Thymus (tissue), 11 donors: ENCODE measurements around the gene CX3CL1. TPM values are rescaled to one million over a fixed set of nuclear protein-coding genes. Genes with fewer than 3 reads are reported as not detected.
"Not testable (repeated sequence)": the region's sequence is repeated elsewhere in the genome, so short reads cannot be mapped to it uniquely, and the experiment has no call there.

ENCODE experiments used
- DNase-seq, 9 donors: peaks; one replicate each; pipeline ENCODE4 v3.0.0-alpha.2; 2013; ENCODE audit warnings: low spot score in 9 of 9, low read depth in 6 of 9, missing footprints in 1 of 9
- H3K27ac ChIP-seq, 2 donors: one replicate each; pipeline ENCODE4 v1.5.1; 2013; ENCODE audit warnings: control low read depth in 1 of 2, low read depth in 1 of 2, low read length in 1 of 2, mild to moderate bottlenecking in 1 of 2, moderate library complexity in 1 of 2
- H3K27me3 ChIP-seq, 2 donors: one replicate each; pipeline ENCODE4 v1.5.1; 2013; ENCODE audit warnings: low read length in 1 of 2; ENCODE audit not compliant: control insufficient read depth in 2 of 2, insufficient read depth in 1 of 2
- H3K36me3 ChIP-seq, 2 donors: one replicate each; pipeline ENCODE4 v1.5.1; 2013; ENCODE audit warnings: low read length in 1 of 2, mild to moderate bottlenecking in 1 of 2, moderate library complexity in 1 of 2; ENCODE audit not compliant: control insufficient read depth in 2 of 2, insufficient read depth in 2 of 2
- H3K4me1 ChIP-seq, 2 donors: one replicate each; pipeline ENCODE4 v1.5.1; 2013; ENCODE audit warnings: low read length in 2 of 2; ENCODE audit not compliant: control insufficient read depth in 2 of 2, insufficient read depth in 2 of 2
- H3K4me3 ChIP-seq, 2 donors: one replicate each; pipeline ENCODE4 v1.5.1; 2013; ENCODE audit warnings: low read length in 2 of 2, control low read depth in 1 of 2, mild to moderate bottlenecking in 1 of 2
- H3K9me3 ChIP-seq, 2 donors: one replicate each; pipeline ENCODE4 v1.5.1; 2013; ENCODE audit warnings: low read length in 1 of 2, mild to moderate bottlenecking in 1 of 2; ENCODE audit not compliant: control insufficient read depth in 2 of 2, insufficient read depth in 1 of 2
- WGBS: extraction: QIAGEN DNeasy Blood & Tissue Kit; methylation state at CpG from one replicate; pipeline ENCODE4 v1.1.7; 2013; 5-methylcytosine and 5-hydroxymethylcytosine counted together
- polyA plus RNA-seq: library from polyadenylated mRNA; stranded (reverse); fragments of 200-250 nt; gene quantifications from one replicate; pipeline ENCODE4 v1.2.3, GENCODE V29; 2013
- total RNA-seq: library from RNA; stranded (reverse); fragments of 120-200 nt; gene quantifications from one replicate; pipeline ENCODE4 v1.2.4, GENCODE V29; 2013
- donor health status: healthy.

The CX3CL1 gene
- total and polyA plus RNA-seq, 2 donors, result 1.4 to 7.2 TPM

DNA sequence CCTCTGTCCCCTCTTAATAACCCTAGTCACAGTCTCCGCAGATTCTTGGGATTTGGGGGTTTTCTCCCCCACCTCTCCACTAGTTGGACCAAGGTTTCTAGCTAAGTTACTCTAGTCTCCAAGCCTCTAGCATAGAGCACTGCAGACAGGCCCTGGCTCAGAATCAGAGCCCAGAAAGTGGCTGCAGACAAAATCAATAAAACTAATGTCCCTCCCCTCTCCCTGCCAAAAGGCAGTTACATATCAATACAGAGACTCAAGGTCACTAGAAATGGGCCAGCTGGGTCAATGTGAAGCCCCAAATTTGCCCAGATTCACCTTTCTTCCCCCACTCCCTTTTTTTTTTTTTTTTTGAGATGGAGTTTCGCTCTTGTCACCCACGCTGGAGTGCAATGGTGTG is 8.1 kb upstream of the CX3CL1 start:
- H3K4me3 ChIP-seq, result no peak overlapping the region
- H3K36me3 ChIP-seq, result no peaks in the 10 kb centered on the region
- H3K27me3 ChIP-seq, result peaks cover 0 to 7% of the 10 kb centered on the region in 2 donors
- H3K27ac ChIP-seq, result no peak overlapping the region
- WGBS, result 97% methylated on average over 3 of the region's 3 CpGs
- H3K9me3 ChIP-seq, result peaks cover 0 to 5% of the 10 kb centered on the region in 2 donors
- H3K4me1 ChIP-seq, result peaks cover 7 to 37% of the 10 kb centered on the region in 2 donors
- DNase-seq, result no peak

DNA sequence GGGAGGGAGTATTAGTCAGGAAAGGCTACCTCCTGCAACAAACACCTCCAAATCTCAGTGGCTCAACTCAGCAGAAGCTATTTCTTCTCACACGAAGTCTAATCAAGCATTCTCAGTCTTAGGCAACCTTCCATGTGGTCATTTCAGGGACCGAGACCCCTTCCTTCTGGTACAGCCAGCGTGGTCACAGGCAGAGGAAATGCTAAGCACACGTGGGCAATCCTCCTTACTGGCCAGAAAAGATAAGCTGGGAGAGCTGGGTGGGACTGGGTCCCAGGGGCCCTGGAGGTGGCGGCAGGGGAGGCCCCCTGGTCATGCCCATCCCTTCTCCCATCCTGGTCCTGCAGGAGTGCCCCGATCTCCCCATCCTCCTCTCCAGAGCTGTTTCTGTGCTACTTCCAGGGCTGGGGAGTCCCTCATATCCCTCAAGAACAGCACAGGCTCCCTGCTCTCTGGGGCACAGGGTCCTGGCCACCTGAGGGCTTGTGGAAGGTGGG is 5.7 kb upstream of the CX3CL1 start:
- H3K4me3 ChIP-seq, result no peak overlapping the region
- no peak for DNase-seq
- no peaks in the 10 kb centered on the region for H3K36me3 ChIP-seq
- WGBS, result 33% methylated on average over 6 of the region's 6 CpGs
- peaks cover 0 to 5% of the 10 kb centered on the region in 2 donors for H3K9me3 ChIP-seq
- H3K27ac ChIP-seq, result no peak overlapping the region
- peaks cover 0 to 17% of the 10 kb centered on the region in 2 donors for H3K27me3 ChIP-seq
- H3K4me1 ChIP-seq, result peaks cover 4 to 19% of the 10 kb centered on the region in 2 donors

DNA sequence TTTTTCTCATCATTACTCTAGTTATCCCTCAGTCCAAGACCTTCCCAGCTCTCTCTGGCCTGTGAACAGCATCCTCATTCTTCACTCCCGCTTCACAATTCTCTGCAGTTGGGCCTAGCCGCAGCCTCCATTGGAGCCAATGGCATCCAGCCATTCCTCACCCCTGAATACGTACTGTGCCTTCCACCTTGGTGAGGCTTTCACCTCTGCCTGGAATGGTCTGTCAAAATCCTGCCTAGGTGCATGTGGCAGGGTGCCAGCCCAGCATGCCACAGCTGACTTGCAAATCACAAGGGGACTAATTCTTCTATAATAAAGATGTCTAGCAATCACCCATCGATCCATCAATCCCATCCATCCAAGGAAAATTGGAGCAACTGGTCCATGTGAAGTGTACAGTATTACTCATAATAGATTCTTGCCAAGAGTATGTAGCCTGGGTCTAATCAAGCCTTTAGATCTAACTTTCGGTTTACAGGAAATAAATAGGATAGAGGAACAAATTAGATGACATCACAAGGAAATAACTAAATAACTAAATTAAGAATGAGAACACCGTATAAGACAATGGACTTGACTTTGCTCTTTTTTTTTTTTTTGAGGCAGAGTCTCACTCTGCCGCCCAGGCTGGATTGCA is 5.1 kb upstream of the CX3CL1 start:
- WGBS, result 92% methylated on average over 7 of the region's 7 CpGs
- DNase-seq, result no peak

DNA sequence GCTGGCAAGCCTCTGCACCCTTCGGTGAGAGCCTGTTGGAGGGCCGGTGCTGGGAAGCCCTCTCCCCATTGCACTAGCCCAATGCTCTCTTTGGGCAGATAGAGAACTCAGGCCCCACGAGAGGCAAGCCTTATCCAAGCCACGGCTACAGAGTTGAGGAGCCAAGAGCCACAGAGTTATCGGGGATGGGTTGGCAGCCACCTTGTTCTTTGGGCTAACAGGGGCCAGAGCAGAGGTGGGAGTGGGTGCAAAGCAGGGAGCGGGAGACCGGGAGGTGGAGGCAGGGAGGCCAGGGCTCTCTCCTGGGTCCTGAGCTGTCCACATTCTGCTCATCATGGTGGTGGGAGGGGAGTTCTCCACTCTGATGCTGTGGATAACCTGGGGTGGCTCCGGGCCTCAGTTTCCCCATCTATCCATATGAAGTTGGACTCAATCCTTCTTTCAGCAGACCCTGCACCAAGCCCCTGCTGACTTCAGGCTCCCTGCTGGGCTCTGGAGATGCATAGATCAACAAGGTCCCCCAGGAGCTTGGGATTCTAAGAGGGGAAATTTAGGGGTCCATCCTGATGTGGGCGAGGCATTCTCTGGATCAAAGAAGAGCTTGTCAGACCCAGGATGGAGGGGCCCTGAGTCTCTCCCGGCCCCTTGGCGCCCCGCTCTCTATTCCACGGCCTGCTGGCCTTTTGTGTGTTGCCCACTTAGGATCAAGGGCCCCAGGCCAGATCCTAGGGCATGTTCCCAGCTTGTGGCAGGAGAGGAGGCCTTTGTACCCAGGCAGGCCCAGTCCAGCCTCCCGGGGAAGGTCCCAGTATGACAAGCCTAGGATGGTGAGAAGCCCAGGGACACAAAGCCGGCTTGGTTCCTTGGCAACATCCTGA is 557 bp upstream of the CX3CL1 start:
- WGBS, result 95% methylated on average over 15 of the region's 15 CpGs
- Histone ChIP-seq H3K9me3 (no peaks in the 10 kb centered on the region), H3K4me3 (no peak overlapping the region), H3K4me1 (peaks cover 0 to 7% of the 10 kb centered on the region in 2 donors), H3K27me3 (peaks cover 0 to 37% of the 10 kb centered on the region in 2 donors), H3K36me3 (no peaks in the 10 kb centered on the region), H3K27ac (no peak overlapping the region)
- DNase-seq, result no peak

More for the DNA sequence above, 5.1 kb upstream of the CX3CL1 start:
- Histone ChIP-seq H3K4me3 (no peak overlapping the region), H3K27ac (no peak overlapping the region), H3K4me1 (peaks cover 0 to 12% of the 10 kb centered on the region in 2 donors), H3K27me3 (peaks cover 0 to 23% of the 10 kb centered on the region in 2 donors), H3K36me3 (no peaks in the 10 kb centered on the region), H3K9me3 (peaks cover 0 to 5% of the 10 kb centered on the region in 2 donors)

DNA sequence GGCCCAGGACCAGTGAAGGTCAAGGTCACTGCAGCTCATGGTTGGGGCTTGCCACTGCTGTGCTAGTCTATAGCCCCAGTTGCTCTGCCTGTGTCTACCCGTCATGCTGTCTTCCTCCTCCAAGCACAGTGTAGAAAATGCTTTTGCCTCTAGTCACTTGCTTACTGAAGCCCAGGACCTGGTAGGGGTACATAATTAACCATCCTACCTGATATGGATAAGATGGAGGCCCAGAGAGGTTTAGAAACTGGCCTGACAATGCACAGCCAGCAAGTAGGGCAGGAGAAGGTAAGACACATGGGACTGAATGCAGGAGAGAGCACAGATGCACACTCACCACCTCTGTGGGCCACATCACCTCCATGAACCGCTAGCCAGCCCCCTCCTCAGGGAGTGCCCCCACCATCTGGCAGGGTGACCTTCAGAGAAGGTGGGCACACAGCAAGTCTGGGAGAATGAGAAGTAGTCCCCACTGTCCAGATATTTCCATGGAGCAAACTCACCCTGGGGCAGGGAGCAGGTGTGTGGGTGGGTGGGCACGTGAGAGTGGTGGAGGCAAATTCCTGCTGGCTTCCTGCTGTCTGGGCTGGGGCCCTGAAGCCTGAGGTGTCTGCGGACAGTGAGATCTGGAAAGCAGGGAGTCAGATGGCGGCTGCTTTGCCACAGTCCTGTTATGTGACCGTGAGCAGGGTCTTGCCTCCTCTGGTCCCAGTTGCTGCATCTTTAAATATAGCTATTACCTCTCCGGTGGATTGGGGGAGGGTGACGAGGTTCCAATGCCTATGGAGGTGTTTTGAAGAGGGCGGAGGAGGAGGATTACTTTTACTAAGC is 1.0 kb downstream of the CX3CL1 start:
- Histone ChIP-seq H3K27me3 (peaks cover 0 to 36% of the 10 kb centered on the region in 2 donors), H3K27ac (no peak overlapping the region), H3K4me3 (no peak overlapping the region), H3K9me3 (no peaks in the 10 kb centered on the region), H3K36me3 (no peaks in the 10 kb centered on the region), H3K4me1 (peaks cover 0 to 21% of the 10 kb centered on the region in 2 donors)
- WGBS, result 89% methylated on average over 9 of the region's 9 CpGs
- no peak for DNase-seq

DNA sequence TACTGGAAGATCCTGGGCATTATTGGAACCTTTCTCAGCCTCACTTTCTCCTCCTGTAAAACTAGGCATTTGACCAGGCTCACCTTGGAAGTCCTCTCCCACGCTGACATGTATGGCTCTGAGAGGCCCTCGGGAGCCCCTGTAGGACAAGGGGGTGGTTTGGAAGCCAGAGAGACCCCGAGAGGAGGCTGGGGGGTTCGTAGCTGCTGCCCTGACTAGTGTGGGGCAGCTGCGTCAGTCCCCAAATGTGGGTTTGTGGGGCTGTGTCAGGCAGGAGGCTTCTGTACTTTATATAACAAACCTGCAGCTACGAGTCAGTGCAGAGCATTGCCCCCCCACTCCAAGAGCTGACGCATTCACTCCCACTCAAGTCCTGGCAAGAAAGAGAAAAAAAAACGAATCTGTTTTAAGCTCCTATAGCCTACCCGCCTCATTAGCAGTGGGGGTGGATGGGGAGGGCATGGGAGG is 1.8 kb downstream of the CX3CL1 start:
- 84% methylated on average over 9 of the region's 9 CpGs for WGBS
- Histone ChIP-seq H3K9me3 (no peaks in the 10 kb centered on the region), H3K27ac (no peak overlapping the region), H3K27me3 (peaks cover 0 to 36% of the 10 kb centered on the region in 2 donors), H3K36me3 (no peaks in the 10 kb centered on the region), H3K4me3 (no peak overlapping the region), H3K4me1 (peaks cover 0 to 21% of the 10 kb centered on the region in 2 donors)
- DNase-seq, result no peak

DNA sequence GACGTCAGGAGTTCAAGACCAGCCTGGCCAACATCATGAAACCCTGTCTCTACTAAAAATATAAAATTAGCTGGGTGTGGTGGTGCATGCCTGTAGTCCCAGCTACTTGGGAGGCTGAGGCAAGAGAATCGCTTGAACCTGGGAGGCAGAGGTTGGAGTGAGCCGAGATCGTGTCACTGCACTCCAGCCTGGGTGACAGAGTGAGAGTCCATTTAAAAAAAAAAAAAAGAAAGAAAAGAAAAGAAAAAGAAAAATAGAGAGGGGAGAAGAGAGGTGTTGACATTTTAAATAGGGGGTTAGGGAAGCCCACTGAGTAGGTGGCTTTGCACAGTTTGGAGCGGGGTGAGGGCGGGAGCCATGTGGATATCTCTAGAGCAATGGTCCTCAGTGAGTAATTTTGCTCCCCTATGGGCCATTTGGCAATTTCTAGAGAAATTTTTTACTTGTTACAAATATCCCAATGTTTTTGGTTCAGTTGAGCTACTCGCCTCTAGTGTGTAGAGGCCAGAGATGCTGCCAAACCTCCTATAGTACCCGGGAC is 2.7 kb downstream of the CX3CL1 start:
- H3K36me3 ChIP-seq, H3K4me3 ChIP-seq, H3K27ac ChIP-seq, DNase-seq, H3K9me3 ChIP-seq: not testable (repeated sequence)
- WGBS, result 96% methylated on average over 8 of the region's 8 CpGs
- H3K4me1 ChIP-seq, result peaks cover 0 to 21% of the 10 kb centered on the region in 2 donors
- H3K27me3 ChIP-seq, result peaks cover 0 to 30% of the 10 kb centered on the region in 2 donors

DNA sequence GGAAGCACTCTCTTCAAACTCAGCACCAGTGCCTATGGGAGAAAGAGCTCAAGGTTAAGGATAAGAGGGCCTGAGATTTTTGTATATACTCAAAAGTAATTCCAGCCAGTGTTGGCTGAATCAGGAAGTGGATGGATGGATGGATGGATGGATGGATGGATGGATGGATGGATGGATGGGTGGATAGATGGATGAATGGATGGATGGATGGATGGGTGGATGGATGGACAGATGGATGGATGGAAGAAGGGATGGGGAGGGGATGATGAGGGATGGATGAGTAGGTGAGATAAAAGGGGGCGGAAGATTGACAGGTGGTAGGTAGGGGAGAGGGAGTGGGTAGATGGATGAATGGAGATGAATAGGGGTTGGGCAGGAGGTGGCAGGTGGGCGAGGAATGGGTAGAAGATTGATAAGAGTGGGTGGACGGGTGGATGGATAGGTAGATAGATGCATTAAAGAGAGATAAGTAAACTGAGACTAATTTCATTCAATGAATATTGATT is 4.1 kb downstream of the CX3CL1 start:
- no peaks in the 10 kb centered on the region for H3K9me3 ChIP-seq
- DNase-seq, result no peak
- peaks cover 0 to 27% of the 10 kb centered on the region in 2 donors for H3K4me1 ChIP-seq
- H3K4me3 ChIP-seq, result no peak overlapping the region
- no peaks in the 10 kb centered on the region for H3K36me3 ChIP-seq
- 96% methylated on average over 3 of the region's 3 CpGs for WGBS
- peaks cover 0 to 28% of the 10 kb centered on the region in 2 donors for H3K27me3 ChIP-seq
- no peak overlapping the region for H3K27ac ChIP-seq
